Neutrophil (primary cell): Measurements from ENCODE around the gene FOXP4.

Experiments used
- H3K27ac ChIP-seq: fragments of 200-600 bp; sonication (generic); 2 replicates; pipeline ENCODE4 v1.5.1; 2016; ENCODE audit warnings: mild to moderate bottlenecking, moderate library complexity
- H3K27me3 ChIP-seq: fragments of 200-600 bp; sonication (generic); 2 replicates; pipeline ENCODE4 v1.6.0; 2016; ENCODE audit warnings: mild to moderate bottlenecking
- H3K36me3 ChIP-seq: fragments of 200-600 bp; sonication (generic); 2 replicates; pipeline ENCODE4 v1.5.1; 2017
- H3K4me1 ChIP-seq, 2 experiments: fragments of 200-600 bp in 1 of 2; sonication (generic) in 1 of 2; 1 replicate in 1 of 2; 2 replicates in 1 of 2; pipeline versions ENCODE4 v1.5.1 to v1.6.1; 2013 to 2016; ENCODE audit warnings: low read depth in 1 of 2, low read length in 1 of 2, mild to moderate bottlenecking in 1 of 2, moderate library complexity in 1 of 2; ENCODE audit not compliant: control insufficient read depth in 1 of 2, insufficient read depth in 1 of 2
- H3K4me3 ChIP-seq, 2 experiments: fragments of 200-600 bp in 1 of 2; sonication (generic) in 1 of 2; 1 replicate in 1 of 2; 2 replicates in 1 of 2; pipeline ENCODE4 v1.5.1; 2013 to 2016; ENCODE audit warnings: low read depth in 1 of 2, low read length in 1 of 2, mild to moderate bottlenecking in 1 of 2, moderate library complexity in 1 of 2
- H3K9me3 ChIP-seq: fragments of 200-600 bp; sonication (generic); 2 replicates; pipeline ENCODE4 v1.5.1; 2016
- TF ChIP-seq, protein P1 (sequence below): fragments of 200-600 bp; sonication (generic); IDR thresholded peaks from 2 replicates; pipeline ENCODE4 v1.5.1; 2016; ENCODE audit warnings: antibody characterized with exemption

FOXP4 gene

GRCh38 chr6:41584668-41585205 is 38.6 kb downstream of the FOXP4 start:
- Histone ChIP-seq H3K4me1 (no peaks in the 10 kb centered on the region), H3K27me3 (no peaks in the 10 kb centered on the region), H3K4me3 (no peak overlapping the region), H3K36me3 (no peaks in the 10 kb centered on the region), H3K27ac (no peak overlapping the region), H3K9me3 (no peaks in the 10 kb centered on the region)
- TF ChIP-seq, protein P1, sequence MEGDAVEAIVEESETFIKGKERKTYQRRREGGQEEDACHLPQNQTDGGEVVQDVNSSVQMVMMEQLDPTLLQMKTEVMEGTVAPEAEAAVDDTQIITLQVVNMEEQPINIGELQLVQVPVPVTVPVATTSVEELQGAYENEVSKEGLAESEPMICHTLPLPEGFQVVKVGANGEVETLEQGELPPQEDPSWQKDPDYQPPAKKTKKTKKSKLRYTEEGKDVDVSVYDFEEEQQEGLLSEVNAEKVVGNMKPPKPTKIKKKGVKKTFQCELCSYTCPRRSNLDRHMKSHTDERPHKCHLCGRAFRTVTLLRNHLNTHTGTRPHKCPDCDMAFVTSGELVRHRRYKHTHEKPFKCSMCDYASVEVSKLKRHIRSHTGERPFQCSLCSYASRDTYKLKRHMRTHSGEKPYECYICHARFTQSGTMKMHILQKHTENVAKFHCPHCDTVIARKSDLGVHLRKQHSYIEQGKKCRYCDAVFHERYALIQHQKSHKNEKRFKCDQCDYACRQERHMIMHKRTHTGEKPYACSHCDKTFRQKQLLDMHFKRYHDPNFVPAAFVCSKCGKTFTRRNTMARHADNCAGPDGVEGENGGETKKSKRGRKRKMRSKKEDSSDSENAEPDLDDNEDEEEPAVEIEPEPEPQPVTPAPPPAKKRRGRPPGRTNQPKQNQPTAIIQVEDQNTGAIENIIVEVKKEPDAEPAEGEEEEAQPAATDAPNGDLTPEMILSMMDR, result no peak

DNA sequence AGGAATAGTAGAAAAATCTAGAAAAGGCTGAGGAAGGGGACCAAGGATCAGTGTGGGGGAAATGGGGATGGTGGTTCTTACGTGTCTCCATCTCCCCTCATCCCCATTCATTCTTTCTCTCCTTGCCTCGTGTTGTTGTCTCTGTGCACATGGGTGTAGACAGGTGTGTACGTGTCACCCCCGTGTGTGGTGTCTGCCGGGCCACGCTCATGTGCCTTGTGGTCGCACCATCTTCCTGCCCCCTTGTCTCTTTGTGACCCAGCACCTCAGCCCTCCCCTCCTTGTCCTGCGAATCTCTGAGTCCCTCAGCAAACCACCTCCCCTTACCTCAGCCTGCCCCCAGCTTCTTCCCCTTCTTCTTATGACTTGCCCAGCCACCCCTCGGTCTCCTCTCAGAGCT is 39.4 kb downstream of the FOXP4 start:
- H3K27ac ChIP-seq, result no peak overlapping the region
- H3K36me3 ChIP-seq, result no peaks in the 10 kb centered on the region
- H3K4me1 ChIP-seq, result no peaks in the 10 kb centered on the region
- H3K27me3 ChIP-seq, result no peaks in the 10 kb centered on the region
- TF ChIP-seq, protein P1, result no peak
- H3K4me3 ChIP-seq, result no peak overlapping the region
- H3K9me3 ChIP-seq, result no peaks in the 10 kb centered on the region

DNA sequence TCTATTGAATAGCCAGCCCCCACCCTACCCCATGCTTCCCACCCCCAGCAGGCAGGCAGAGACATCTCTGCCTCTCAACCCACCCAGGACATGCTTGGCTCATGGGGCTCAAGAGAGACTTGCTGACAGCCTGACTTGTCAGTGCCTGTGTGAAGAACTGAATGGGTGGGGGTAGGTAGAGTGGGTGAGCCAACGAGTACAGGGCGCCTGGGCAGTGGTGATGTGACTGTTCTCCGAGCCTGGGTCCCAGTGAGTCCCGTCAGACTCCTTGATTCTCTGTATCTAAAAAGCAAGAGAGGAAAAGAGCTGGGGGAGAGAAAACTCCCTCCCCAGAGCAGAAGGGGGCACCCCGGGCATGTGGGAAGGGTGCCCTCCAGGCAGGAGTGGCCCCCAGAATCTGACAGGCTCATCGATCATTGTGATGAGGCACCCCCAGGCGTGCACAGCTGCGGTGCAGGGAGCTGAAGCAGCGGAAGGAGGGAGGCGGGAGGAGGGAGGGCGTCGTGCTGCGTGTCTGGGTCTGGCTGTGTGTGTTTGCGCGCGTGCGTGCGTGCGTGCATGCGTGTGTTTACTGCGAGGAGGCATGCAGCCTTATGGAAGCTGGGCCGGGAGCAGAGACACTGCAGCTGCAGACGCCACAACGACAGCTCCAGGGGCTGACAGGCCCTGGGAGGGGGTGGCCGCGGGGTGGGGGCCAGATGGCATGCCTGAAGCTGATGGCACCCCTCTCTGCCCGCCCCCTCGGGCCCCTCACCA is 40.2 kb downstream of the FOXP4 start:
- H3K9me3 ChIP-seq, result no peaks in the 10 kb centered on the region
- no peaks in the 10 kb centered on the region for H3K4me1 ChIP-seq
- H3K4me3 ChIP-seq, result no peak overlapping the region
- TF ChIP-seq, protein P1, result no peak
- H3K27me3 ChIP-seq, result no peaks in the 10 kb centered on the region
- no peak overlapping the region for H3K27ac ChIP-seq
- H3K36me3 ChIP-seq, result no peaks in the 10 kb centered on the region

DNA sequence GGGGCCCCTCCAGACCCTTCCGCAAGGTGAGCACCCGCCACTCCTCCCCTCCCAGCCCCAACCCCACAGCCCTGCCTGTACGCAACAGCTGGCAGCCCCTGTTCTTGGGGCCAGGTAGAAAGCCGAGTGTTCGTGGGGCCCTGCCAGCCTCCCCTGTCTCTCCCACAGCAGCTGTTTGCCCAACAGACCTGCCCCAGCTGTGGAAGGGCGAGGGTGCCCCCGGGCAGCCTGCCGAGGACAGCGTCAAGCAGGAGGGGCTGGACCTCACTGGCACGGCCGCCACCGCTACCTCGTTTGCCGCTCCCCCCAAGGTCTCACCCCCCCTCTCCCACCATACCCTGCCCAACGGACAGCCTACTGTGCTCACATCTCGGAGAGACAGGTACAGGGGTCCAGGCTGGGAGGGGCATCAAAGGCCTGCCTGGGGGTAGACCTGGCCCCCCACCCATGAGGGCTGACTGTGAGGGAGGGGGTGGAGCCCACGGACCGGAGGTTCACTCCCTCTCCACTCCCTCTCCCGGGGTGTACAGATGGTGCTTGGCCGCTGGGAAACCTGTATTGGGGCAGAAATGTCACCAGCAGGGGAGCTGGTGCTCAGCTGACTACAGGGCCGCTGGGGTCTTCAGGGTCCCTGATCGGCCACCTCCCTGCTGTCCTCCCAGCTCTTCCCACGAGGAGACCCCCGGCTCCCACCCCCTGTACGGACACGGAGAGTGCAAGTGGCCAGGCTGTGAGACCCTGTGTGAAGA is 41.1 kb downstream of the FOXP4 start:
- Histone ChIP-seq H3K36me3 (no peaks in the 10 kb centered on the region), H3K27ac (no peak overlapping the region), H3K4me1 (no peaks in the 10 kb centered on the region), H3K4me3 (no peak overlapping the region), H3K27me3 (no peaks in the 10 kb centered on the region), H3K9me3 (no peaks in the 10 kb centered on the region)
- TF ChIP-seq, protein P1, result no peak

DNA sequence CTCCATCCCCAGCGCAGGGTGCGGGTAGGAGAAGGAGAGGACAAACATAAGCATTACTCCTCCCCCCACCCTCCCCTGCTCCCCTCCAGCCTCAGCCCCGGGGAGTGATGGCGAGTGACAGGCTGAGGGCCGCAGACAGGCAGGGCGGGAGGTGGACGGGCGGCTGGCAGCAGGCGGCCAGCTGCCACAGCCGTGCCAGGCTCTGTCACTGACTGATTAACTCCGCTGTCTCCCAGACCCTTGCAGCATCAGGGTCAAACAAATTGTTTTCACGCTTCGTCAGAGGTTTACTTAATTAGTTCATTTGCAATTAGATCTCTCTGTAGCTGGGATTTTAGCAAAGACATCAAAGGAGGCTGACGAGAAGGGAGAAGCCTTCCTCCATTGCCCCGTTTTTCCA is 41.9 kb downstream of the FOXP4 start:
- H3K36me3 ChIP-seq, result no peaks in the 10 kb centered on the region
- H3K9me3 ChIP-seq, result no peaks in the 10 kb centered on the region
- no peak overlapping the region for H3K4me3 ChIP-seq
- no peak overlapping the region for H3K27ac ChIP-seq
- no peaks in the 10 kb centered on the region for H3K4me1 ChIP-seq
- H3K27me3 ChIP-seq, result no peaks in the 10 kb centered on the region
- TF ChIP-seq, protein P1, result no peak
